Measurements from ENCODE around the gene CD244. TPM values are rescaled to one million over a fixed set of nuclear protein-coding genes. Genes with fewer than 3 reads are reported as not detected.
A peak's percentile ranks its signal among the peaks of the same experiment; 100 is the strongest.
"Not testable (repeated sequence)": the region's sequence is repeated elsewhere in the genome, so short reads cannot be mapped to it uniquely, and the experiment has no call there.

The CD244 gene
- total RNA-seq, 6 donors from 2014 or later, result 0.78 to 4.1 (median 2.0) TPM

DNA sequence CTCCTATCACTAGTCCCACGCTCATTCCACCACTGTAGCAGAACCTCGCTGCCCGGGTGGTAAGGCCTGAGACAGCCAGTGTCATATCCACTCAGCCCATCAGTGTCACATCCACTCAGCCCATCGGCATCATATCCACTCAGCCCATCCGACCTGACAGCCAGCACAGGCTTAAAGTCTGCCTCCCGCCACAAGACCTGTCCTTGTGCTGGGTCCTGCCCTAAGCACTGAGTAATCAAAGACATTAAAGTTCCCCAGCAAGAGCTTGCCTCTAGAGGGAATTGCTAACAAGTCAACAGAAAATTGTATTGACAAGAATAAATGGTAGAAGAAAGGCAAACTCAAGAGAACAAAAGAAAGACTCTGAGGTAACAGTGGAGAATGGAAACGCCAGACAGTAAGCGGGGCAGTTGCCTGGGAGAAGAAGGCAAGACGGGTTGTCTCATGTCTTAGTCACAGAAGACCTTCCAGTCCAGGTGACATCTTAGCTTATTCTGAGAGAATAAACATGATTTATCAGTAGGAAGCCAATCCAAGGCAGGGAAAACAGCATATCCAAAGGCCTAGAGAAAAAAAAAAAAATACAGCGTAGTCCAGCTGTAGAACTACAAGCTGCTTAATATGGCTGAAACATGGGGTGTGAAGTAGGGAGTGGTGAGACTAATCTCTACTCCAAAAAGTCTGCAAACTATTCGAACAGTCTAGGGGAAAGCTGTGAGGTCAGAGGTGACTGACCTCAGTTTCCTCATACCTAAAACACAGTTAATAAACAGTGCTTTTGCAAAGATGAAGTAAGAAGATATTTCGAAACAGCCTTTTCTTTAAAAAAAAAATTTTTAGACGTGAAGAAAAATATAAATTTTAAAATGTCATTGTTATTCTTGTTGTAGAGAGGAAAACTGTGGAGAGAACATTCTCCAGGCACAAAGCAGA lies 21.2 kb upstream of the CD244 start:
- ATAC-seq (ENCODE audit: low FRiP score in 2 of 2) (no peak), DNase-seq (no peak)
- Histone ChIP-seq H3K36me3 (no peaks in the 10 kb centered on the region), H3K4me1 (no peaks in the 10 kb centered on the region), H3K27me3 (no peaks in the 10 kb centered on the region), H3K4me3 (no peak overlapping the region), H3K27ac (no peak overlapping the region), H3K9me3 (no peaks in the 10 kb centered on the region)
- TF ChIP-seq, protein P1, sequence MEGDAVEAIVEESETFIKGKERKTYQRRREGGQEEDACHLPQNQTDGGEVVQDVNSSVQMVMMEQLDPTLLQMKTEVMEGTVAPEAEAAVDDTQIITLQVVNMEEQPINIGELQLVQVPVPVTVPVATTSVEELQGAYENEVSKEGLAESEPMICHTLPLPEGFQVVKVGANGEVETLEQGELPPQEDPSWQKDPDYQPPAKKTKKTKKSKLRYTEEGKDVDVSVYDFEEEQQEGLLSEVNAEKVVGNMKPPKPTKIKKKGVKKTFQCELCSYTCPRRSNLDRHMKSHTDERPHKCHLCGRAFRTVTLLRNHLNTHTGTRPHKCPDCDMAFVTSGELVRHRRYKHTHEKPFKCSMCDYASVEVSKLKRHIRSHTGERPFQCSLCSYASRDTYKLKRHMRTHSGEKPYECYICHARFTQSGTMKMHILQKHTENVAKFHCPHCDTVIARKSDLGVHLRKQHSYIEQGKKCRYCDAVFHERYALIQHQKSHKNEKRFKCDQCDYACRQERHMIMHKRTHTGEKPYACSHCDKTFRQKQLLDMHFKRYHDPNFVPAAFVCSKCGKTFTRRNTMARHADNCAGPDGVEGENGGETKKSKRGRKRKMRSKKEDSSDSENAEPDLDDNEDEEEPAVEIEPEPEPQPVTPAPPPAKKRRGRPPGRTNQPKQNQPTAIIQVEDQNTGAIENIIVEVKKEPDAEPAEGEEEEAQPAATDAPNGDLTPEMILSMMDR (IDR thresholded peaks at IDR 0.05), result no peak
- TF ChIP-seq POLR2AphosphoS5 (IDR thresholded peaks at IDR 0.05) (no peak), EP300 (IDR thresholded peaks at IDR 0.05) (no peak), POLR2A (IDR thresholded peaks at IDR 0.05) (no peak)
- WGBS, 2 donors, result 82 to 83% methylated on average over 13 of the region's 13 CpGs

DNA sequence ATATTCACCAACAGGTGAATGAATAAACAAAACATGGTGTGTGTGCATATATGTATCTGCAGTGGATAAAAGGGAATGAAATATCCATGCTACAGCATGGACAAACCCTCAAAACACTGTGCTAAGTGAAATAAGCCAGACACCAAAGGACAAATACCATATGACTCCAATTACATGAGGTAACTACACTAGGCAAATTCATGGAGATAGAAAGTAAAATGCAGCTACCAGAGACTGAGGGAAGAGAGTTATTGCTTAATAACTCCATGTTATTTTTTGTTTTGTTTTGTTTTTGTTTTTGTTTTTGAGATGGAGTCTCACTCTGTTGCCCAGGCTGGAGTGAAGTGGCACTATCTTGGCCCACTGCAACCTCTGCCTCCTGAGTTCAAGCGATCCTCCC lies 19.9 kb upstream of the CD244 start:
- no peak overlapping the region for H3K4me3 ChIP-seq
- H3K4me1 ChIP-seq, result no peaks in the 10 kb centered on the region
- DNase-seq (no peak), ATAC-seq (ENCODE audit: low FRiP score in 2 of 2) (no peak)
- 96% methylated on average over 1 of the region's 1 CpG for WGBS, 2 donors
- H3K36me3 ChIP-seq, result no peaks in the 10 kb centered on the region
- no peaks in the 10 kb centered on the region for H3K27me3 ChIP-seq
- no peaks in the 10 kb centered on the region for H3K9me3 ChIP-seq
- no peak overlapping the region for H3K27ac ChIP-seq
- TF ChIP-seq, protein P1 (IDR thresholded peaks at IDR 0.05), result no peak
- TF ChIP-seq EP300 (IDR thresholded peaks at IDR 0.05) (no peak), POLR2A (IDR thresholded peaks at IDR 0.05) (no peak), POLR2AphosphoS5 (IDR thresholded peaks at IDR 0.05) (no peak)

DNA sequence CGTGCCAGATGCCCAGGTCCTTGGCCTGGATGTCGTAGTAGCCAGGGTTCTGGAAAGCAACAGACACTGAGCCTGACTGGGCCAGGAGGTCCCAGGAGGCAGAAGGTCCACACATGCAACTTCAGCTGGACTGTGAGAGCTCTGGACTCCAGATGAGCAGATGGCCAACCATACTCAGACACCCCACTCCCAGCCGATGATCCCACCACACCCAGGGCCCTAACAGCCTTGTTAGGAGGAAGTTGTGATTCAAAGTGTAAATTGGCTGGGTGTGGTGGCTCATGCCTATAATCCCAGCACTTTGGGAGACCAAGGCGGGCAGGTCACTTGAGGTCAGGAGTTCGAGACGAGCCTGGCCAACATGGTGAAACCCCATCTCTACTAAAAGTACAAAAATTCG lies 18.6 kb upstream of the CD244 start:
- ATAC-seq (ENCODE audit: low FRiP score in 2 of 2), result not testable (repeated sequence)

DNA sequence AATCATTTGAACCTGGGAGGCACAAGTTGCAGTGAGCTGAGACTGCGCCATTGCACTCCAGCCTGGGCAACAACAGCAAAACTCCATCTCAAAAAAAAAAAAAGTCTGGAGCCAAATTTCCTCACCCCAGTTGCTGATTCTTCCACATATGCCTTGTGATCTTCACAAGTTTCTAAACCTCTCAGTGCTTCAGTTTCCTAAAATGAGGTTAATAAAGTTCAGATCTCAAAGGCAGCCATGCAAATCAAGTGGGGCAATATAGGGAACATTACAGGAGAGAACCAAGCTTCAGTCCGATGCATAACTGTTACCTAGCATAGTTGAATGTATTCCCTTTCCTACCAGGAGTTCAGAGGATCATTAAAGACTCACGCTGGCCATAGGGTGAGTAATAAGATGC lies 17.5 kb upstream of the CD244 start:
- Histone ChIP-seq H3K27ac (peak overlapping the region in 1 of 4 donors; percentile 32), H3K4me3 (no peak overlapping the region), H3K9me3 (no peaks in the 10 kb centered on the region), H3K4me1 (peaks cover 0 to 3% (median 0%) of the 10 kb centered on the region in 4 donors), H3K27me3 (no peaks in the 10 kb centered on the region), H3K36me3 (no peaks in the 10 kb centered on the region)
- WGBS, 2 donors, result 85 to 89% methylated on average over 3 of the region's 3 CpGs
- no peak for DNase-seq
- TF ChIP-seq POLR2A (IDR thresholded peaks at IDR 0.05) (peak in 1 of 4 donors; percentile 30), POLR2AphosphoS5 (IDR thresholded peaks at IDR 0.05) (no peak), EP300 (IDR thresholded peaks at IDR 0.05) (no peak)
- TF ChIP-seq, protein P1 (IDR thresholded peaks at IDR 0.05), result no peak
- no peak for ATAC-seq (ENCODE audit: low FRiP score in 2 of 2)

More for the DNA sequence above, 18.6 kb upstream of the CD244 start:
- DNase-seq, H3K36me3 ChIP-seq, H3K4me3 ChIP-seq, H3K4me1 ChIP-seq, H3K27me3 ChIP-seq, H3K9me3 ChIP-seq: not testable (repeated sequence)
- 87 to 89% methylated on average over 7 of the region's 7 CpGs for WGBS, 2 donors
- H3K27ac ChIP-seq, result peak overlapping the region in 1 of 4 donors; percentile 32

DNA sequence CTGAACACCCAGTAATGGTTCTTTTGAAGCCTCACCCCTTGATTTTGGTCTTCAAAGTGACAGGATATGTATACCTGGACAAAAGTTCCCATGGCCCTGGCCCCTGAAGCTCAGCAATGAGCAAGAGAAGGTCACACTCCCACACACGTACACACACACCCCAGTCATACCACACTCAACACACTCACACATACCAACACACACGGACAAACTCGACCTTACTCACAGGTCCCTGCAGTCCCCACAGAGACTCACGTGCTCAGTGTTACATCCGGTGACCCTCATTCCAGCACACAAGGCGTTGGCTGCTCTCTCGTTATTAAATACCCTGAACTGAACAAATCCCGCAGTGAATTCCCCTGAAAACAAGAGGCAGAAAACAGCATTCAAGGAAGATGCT lies 16.4 kb upstream of the CD244 start:
- H3K36me3 ChIP-seq, result no peaks in the 10 kb centered on the region
- no peak for ATAC-seq (ENCODE audit: low FRiP score in 2 of 2)

More for the DNA sequence above, 16.4 kb upstream of the CD244 start:
- Histone ChIP-seq H3K27me3 (no peaks in the 10 kb centered on the region), H3K4me1 (peaks cover 0 to 3% (median 0%) of the 10 kb centered on the region in 4 donors), H3K9me3 (no peaks in the 10 kb centered on the region), H3K27ac (no peak overlapping the region), H3K4me3 (no peak overlapping the region)
- TF ChIP-seq EP300 (IDR thresholded peaks at IDR 0.05) (no peak), POLR2A (IDR thresholded peaks at IDR 0.05) (no peak), POLR2AphosphoS5 (IDR thresholded peaks at IDR 0.05) (no peak)
- TF ChIP-seq, protein P1 (IDR thresholded peaks at IDR 0.05), result no peak
- WGBS, 2 donors, result 60 to 79% methylated on average over 8 of the region's 8 CpGs
- DNase-seq, result no peak

Data from upper lobe of left lung (tissue), 6 donors.